ENCODE measurements around the gene ABCC6. TPM values are rescaled to one million over a fixed set of nuclear protein-coding genes. Genes with fewer than 3 reads are reported as not detected.

The ABCC6 gene
- total and polyA plus RNA-seq, 10 donors, result 0.14 to 0.94 (median 0.46) TPM

DNA sequence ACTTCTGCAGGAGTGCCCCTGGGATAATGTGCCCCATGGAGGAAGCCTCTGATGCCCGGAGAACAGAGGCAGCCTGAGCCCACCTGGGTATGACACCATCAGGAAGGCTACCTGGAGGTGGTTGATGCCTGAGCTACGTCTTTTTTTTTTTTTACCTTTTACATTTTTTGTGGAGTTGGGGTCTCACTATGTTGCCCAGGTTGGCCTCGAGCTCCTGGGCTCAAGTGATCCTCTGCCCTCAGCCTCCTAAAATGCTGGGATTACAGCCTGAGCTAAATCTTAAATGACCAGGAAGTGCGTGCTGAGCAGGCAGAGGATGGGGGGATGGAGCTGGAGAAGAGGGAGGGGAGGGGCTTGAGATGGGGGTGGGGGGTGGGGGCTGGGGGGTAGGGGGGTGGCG lies 32.7 kb downstream of the ABCC6 start:
- WGBS, 5 donors, result 83 to 89% (median 86%) methylated on average over 5 of the region's 5 CpGs
- no peaks in the 10 kb centered on the region for H3K36me3 ChIP-seq
- intact Hi-C loops (cut with DNase I; ENCODE audit: low total_unique reads), result no loop called here
- TF ChIP-seq POLR2AphosphoS5 (IDR thresholded peaks at IDR 0.05) (no peak), POLR2A (IDR thresholded peaks at IDR 0.05) (no peak)
- TF ChIP-seq, protein P1, sequence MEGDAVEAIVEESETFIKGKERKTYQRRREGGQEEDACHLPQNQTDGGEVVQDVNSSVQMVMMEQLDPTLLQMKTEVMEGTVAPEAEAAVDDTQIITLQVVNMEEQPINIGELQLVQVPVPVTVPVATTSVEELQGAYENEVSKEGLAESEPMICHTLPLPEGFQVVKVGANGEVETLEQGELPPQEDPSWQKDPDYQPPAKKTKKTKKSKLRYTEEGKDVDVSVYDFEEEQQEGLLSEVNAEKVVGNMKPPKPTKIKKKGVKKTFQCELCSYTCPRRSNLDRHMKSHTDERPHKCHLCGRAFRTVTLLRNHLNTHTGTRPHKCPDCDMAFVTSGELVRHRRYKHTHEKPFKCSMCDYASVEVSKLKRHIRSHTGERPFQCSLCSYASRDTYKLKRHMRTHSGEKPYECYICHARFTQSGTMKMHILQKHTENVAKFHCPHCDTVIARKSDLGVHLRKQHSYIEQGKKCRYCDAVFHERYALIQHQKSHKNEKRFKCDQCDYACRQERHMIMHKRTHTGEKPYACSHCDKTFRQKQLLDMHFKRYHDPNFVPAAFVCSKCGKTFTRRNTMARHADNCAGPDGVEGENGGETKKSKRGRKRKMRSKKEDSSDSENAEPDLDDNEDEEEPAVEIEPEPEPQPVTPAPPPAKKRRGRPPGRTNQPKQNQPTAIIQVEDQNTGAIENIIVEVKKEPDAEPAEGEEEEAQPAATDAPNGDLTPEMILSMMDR (IDR thresholded peaks at IDR 0.05 in 8 of 11, conservative IDR thresholded peaks at IDR 0.05 in 3 of 11), result no peak
- peaks cover 0 to 6% (median 0%) of the 10 kb centered on the region in 7 donors for H3K27me3 ChIP-seq (replicated peaks in 1 of 7)
- no peak overlapping the region for H3K4me3 ChIP-seq
- H3K9me3 ChIP-seq, result no peaks in the 10 kb centered on the region
- H3K4me1 ChIP-seq, result no peaks in the 10 kb centered on the region
- no peak overlapping the region for H3K27ac ChIP-seq
- DNase-seq, result no peak

GRCh38 chr16:16189842-16190241 lies 33.5 kb downstream of the ABCC6 start:
- TF ChIP-seq POLR2A (IDR thresholded peaks at IDR 0.05) (no peak), POLR2AphosphoS5 (IDR thresholded peaks at IDR 0.05) (no peak)
- TF ChIP-seq, protein P1 (IDR thresholded peaks at IDR 0.05 in 8 of 11, conservative IDR thresholded peaks at IDR 0.05 in 3 of 11), result no peak
- no peaks in the 10 kb centered on the region for H3K36me3 ChIP-seq
- no peaks in the 10 kb centered on the region for H3K9me3 ChIP-seq
- no peak for DNase-seq
- no peak overlapping the region for H3K27ac ChIP-seq
- intact Hi-C loops (cut with DNase I; ENCODE audit: low total_unique reads), result no loop called here
- 60 to 87% (median 75%) methylated on average over 8 of the region's 8 CpGs for WGBS, 5 donors
- no peaks in the 10 kb centered on the region for H3K4me1 ChIP-seq
- H3K4me3 ChIP-seq, result no peak overlapping the region
- H3K27me3 ChIP-seq (replicated peaks in 1 of 7), result peaks cover 0 to 6% (median 0%) of the 10 kb centered on the region in 7 donors

DNA sequence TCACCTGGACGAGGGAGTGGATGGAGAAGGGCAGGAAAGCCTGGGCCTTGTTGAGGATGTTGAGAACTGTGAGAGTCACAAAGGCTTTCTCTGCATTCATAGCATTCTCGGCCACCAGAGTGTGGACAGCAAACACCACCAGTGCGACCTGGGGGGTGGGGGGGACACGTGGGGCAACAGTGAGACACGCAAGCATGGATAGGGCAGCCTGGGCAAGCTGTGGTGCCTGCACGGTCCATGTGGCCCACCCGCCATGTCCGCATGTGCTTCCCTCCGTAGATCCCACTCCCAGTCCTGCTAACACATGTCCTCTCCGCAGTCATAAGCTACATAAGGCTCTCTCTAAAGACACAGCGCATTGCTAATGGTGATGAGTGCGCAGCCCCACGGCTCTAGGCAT lies 34.5 kb downstream of the ABCC6 start:
- TF ChIP-seq, protein P1 (IDR thresholded peaks at IDR 0.05 in 8 of 11, conservative IDR thresholded peaks at IDR 0.05 in 3 of 11), result no peak
- TF ChIP-seq POLR2AphosphoS5 (IDR thresholded peaks at IDR 0.05) (no peak), POLR2A (IDR thresholded peaks at IDR 0.05) (no peak)
- 69 to 93% (median 86%) methylated on average over 8 to 13 of the region's 13 CpGs for WGBS, 5 donors
- H3K36me3 ChIP-seq, result no peaks in the 10 kb centered on the region
- DNase-seq, result no peak
- H3K27me3 ChIP-seq (replicated peaks in 1 of 7), result peaks cover 0 to 6% (median 0%) of the 10 kb centered on the region in 7 donors
- no peak overlapping the region for H3K27ac ChIP-seq
- no peak overlapping the region for H3K4me3 ChIP-seq
- intact Hi-C loops (cut with DNase I; ENCODE audit: low total_unique reads), result no loop called here
- no peaks in the 10 kb centered on the region for H3K4me1 ChIP-seq
- H3K9me3 ChIP-seq, result no peaks in the 10 kb centered on the region

DNA sequence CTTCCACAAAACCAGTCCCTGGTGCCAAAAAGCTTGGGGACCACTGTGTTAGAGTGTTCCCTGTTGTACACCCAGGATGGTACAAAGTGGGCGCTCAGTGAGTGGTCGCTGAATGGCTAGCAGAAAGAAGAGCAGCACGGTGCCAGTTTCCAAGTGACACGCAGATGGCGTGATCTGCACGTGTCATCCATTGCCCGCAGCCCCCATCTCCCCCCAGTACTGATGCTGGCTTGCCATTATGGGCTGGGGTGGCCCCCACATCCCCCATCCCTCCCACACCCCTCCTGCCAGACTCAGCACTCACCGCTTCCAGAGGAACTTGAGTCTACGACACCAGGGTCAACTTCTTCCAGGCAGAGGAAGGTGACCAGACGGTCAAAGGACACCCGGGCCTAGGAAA lies 36.5 kb downstream of the ABCC6 start:
- peaks cover 0 to 3% (median 0%) of the 10 kb centered on the region in 6 donors for H3K4me1 ChIP-seq
- no peak overlapping the region for H3K4me3 ChIP-seq
- intact Hi-C loops (cut with DNase I; ENCODE audit: low total_unique reads), result no loop called here
- peaks cover 0 to 10% (median 0%) of the 10 kb centered on the region in 7 donors for H3K27me3 ChIP-seq (replicated peaks in 1 of 7)
- no peaks in the 10 kb centered on the region for H3K36me3 ChIP-seq
- H3K9me3 ChIP-seq, result no peaks in the 10 kb centered on the region
- TF ChIP-seq POLR2AphosphoS5 (IDR thresholded peaks at IDR 0.05) (no peak), POLR2A (IDR thresholded peaks at IDR 0.05) (no peak)
- TF ChIP-seq, protein P1 (IDR thresholded peaks at IDR 0.05 in 8 of 11, conservative IDR thresholded peaks at IDR 0.05 in 3 of 11), result no peak
- 82 to 93% (median 90%) methylated on average over 11 of the region's 11 CpGs for WGBS, 5 donors
- no peak overlapping the region for H3K27ac ChIP-seq
- DNase-seq, result no peak

Measured in spleen (tissue), 11 donors.